ENCODE results near the gene DIAPH2.

The DIAPH2 gene

DNA sequence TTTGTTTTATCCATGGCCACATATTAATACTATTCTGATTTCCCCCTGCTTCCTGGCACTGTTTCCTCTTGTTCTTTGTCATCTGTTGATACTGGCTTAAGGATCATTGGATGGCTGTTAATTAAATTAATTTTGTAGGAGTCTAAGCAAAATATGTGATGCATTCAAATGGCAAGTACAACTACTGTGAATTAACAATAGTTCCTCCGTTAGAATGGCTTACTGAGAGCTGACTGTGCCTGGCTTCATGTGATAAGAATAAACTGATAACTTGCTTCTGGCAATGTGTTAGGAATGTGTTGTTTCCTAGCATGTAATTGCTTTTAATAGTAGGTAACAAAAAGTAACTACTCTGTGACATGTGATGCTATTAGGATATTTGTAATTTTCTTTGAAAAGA is 297.5 kb downstream of the DIAPH2 start:
- no peak for DNase-seq

DNA sequence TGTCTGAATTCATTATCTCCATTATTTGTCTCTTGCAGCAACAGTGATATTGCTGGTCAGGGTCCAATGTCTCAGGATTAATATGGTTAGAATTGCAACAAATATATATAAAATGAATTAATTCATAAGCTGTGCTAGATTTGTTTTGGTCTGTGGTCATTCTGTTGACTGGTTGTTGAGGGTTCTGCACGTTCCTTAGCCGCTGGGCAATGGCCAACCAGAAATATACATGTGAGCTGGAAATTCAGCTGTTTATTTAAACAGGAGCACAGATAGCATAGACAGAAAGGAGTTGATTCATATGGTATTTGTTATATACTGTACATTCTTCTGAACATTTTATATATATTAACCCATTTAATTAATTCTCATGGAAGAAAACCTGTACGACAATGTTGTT is 299.9 kb downstream of the DIAPH2 start:
- DNase-seq: no peak

DNA sequence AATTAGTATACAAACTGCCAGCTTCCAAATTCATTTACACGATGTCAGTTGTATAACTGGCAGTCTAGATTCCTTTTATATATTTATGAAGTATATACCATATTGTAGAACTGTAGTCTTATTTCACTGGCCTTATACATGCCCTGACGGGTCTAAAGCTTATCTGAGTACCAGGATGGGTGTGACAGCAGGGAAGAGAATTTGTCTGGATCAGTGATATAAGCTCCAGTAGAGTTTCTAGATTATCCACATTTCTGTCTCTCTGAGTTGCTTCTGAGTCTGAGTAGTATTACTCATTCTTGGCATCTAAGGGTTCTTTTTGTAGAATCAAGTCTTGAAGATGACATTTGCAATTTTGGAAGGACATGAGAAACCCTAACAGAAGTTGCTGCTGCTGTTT is 300.4 kb downstream of the DIAPH2 start:
- no peak for DNase-seq

DNA sequence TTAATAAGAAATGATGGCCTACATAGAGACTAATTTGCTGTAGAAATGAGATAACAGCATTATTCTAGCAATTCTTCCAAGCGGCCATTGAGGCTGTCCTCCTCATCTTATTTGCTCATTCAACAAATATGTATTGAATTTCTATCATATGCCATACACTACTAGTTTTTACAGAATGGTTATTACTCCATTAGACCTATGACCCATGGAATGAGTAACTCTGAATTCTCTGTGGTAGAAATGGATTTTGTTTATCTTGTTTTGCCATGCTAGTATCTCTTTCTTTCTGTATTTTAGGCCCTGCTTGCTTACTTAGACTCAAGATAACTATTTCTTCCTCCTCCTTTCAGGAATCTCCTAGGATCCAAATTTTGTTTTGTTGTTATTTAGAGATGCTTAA is 302.6 kb downstream of the DIAPH2 start:
- DNase-seq: no peak

DNA sequence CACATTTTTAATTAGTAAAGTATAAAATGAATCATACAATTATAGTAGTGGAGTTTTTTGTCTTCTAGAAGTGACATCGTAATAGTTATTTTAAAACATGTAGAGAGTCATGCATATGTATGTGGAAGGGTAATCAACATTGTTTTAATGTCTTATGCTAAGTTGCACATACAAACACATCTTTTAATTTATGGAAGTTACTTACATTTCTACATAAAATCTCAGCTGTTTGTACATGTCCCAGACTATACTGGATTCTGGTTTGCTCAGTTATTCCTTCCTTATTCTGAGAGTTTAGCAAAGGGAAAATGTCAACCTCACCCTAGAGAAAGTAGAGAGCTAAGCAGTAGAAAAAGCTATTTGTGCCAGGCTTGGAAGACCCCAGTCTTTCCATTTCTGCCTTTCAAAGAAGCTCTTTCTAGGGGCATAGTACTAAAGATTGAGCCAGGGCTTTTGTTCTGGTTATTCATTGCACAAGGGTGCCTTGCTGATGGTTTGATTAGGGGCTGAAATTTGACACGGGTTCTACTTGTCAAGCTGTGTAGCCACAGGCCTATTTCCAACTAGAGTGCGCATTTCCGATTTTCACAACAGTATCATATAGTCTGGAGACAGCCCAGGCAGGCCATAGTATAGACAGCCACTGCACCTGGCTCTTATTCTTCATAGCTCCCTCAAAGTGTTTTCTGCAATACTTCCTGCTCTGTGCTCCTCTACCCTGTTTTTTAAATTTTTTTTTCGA is 305.4 kb downstream of the DIAPH2 start:
- DNase-seq: no peak

DNA sequence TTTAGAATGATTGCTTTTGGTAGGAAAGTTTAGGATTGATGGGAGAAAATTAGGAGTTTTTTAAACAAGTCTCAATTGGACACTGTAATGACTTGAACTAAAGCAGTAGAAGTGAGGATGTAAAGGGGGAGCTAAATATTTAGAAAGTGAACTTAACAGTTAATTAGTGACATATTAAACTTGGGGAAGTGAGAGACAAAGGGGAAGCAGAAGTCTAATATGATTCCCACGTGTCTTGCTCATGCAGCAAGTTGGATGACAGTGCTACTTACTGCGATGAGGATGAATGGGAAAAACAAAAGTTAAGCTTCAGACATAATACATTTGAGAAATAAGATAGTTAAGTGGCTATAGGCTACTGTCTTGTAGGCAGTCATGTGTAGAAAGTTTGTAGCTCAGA is 309.5 kb downstream of the DIAPH2 start:
- no peak for DNase-seq

DNA sequence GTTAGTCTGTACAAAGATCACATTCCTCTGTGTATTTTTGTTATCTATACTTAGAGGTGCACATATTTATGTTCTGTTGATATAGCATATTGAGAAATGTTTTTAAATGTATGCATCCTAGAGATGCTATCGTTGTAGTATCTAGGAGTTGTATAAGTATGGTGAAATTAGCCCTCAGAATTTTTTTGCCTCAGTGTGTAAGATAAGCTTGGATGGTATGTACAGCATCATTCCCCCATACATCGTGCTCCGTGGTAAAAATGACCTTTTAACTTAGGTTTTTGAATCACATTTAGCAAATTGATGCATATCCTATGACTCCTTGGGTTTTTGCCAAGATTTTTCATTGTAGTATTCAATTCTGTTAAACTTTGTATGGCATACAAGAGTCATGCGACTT is 312.6 kb downstream of the DIAPH2 start:
- DNase-seq: no peak

DNA sequence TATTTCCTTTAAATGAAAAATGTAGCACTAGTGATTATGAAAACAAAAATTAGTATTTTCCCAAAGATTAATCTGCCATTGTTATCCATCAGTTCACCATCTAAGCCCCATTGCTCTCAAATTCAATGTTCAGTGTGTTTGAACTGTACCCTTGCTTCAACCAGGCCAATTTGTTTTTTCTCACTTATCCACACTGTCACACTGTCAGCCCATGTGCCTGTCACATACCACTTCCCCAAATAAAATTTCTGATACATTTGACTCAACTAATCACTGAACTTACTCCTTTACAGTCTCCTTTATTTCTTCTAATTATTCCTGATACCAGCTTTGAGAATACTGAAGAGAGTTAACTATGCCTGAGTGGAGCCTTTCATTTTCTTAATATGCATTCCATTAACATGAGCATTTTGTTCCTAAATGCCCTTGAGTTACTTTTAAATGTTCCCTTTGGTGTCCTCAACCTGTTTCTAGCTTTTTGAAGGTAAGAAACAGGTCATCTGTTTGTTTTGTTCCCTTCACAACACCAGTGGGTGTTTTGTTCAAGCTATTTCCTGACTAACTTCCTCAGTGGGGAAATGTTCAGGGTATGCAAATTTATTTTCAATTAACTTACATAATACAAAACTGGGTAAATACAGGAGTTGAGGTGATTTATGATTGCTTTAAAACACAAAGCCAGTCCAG is 316.2 kb downstream of the DIAPH2 start:
- no peak for DNase-seq

DNA sequence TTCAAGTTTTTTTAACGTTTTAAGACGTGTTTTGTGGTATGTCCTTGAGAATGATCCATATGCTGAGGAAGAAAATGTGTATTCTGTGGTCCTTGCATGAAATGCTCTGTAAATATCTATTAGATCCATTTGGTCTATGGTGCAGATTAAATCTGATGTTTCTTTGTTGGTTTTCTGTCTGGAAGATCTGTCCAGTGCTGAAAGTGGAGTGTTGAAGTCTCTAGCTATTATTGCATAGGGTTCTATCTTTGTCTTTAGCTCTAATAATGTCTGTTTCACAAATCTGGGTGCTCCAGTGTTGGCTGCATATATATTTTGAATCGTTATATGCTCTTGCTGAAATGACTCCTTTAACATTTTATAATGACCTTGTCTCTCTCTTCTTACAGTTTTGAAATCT is 321.5 kb downstream of the DIAPH2 start:
- no peak for DNase-seq

DNA sequence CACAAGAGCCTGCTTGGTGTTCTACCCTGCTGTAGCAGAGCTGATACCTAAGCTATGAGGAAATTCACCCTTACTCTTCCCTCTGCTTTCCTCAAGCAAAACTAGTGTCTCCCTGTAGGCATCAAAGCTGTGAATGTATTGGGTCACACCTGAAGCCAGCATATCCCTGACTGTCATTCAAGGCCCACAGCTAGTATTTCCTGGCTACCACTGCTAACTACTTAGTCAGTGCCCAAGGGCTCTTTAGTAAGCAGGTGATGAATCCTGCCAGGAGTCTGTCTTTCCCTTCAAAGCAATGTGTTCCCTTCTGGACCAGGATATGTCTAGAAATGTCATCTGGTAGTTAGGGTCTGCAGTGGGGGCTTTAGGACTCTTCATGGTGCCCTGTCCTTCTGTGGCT is 324.7 kb downstream of the DIAPH2 start:
- no peak for DNase-seq

DNA sequence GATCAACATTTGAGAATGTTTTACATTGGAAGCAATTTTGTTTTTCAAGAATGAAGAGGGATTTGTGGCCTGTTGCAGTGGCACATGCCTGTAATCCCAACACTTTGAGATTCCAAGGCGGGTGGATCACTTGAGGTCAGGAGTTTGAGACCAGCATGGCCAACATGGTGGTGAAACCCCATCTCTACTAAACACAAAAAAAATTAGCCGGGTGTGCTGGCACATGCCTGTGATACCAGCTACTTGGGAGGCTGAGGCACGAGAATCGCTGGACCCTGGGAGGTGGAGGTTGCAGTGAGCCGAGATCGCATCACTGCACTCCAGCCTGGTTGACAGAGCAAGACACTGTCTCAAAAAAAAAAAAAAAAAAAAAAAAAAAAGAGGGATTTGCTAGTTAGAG is 326.9 kb downstream of the DIAPH2 start:
- no peak for DNase-seq

DNA sequence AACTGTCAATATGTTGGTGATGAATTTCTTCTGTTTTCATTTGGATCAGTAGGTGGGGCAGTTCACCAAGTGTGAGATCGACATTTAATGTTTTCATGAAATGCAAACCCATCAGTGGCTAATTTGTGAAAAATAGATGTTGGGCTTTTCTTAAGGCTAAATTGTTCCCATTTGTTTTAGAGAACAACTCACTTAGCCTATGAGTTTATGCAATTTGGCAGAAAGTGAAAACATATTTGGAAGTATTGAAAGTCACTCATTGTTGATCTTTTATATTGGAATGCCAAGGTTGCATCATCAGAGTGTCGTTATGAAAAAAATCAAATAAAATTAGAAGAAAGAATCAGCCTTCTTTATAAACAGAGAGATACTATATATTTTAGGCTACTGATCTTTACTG is 331.5 kb downstream of the DIAPH2 start:
- no peak for DNase-seq

DNA sequence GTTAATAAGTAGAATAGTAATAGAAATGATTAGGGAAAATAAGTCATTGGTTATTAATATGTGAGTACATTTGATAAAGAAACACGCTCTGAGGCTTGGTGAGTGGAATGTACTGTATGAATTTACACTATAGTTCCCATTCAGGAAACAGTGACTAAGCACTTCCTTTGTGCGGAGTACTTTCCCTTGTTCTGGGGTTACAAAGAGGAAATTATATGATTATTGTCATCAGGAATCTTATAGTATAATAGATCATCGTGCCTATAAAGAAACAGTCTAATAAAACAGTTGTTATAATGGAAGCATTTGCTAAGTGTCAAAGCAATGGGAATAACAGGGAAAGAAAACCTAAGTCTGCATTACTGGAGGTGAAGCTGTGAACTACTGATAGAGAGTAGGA is 337.0 kb downstream of the DIAPH2 start:
- DNase-seq: no peak

DNA sequence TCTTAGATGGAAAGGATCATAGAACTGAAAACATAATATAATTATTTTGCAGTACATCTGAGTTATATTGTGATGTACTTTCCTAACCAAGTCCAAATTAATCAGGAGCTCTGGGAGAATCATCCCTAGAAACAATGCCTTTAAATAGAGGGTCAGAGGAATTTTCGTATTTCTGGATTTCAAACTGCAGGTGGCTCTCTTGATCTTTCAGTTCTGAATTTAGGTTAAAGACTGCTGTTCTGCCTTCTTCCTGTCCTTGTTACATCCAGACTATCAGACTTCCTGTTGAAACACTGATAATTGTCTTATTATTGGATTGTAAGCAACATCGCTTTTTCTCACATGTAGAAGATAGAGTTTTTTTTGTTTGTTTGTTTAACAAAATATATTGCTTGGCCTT is 341.8 kb downstream of the DIAPH2 start:
- DNase-seq: no peak

DNA sequence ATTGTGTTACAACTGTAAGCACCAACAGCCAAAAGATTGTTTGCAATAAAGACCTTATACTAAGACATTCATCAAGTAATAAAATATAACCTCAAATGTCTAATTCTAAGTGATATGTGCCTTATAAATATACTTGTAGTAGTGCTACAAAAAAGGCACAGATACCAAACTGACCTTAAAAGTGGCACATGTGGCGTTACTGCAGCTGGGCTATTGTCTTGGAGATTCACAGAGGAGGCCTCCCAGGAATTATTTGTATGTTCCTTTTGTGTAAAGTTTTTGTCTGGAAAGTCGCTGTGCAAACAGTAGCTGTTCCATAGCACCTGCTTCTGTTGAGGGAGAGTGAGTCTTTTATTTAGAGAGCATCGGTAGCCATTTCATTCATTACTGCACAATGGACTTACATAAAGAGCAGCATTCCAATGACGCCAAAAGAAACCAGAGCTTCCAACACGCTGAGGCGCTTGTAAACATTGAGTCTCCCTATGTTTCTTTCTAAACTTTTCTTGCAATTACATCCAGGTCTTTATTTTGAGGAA is 342.8 kb downstream of the DIAPH2 start:
- no peak for DNase-seq

DNA sequence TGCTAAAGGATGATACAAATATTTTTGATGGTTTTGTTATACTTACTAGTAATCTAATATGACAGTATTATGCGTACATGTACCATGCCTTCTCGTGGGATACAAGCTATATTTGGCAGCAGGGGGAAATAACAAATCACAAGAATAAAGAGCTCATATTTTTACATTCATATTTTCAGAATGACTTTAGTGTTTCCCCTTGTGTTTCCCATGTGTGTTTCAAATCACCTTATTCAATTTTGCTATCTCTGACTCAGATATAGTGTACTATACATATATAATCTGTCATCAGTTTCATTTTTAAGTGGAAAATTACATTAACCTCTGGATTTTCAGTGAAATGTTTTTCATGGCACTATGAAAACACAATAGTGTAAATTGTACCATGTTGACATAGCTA is 345.8 kb downstream of the DIAPH2 start:
- no peak for DNase-seq

DNA sequence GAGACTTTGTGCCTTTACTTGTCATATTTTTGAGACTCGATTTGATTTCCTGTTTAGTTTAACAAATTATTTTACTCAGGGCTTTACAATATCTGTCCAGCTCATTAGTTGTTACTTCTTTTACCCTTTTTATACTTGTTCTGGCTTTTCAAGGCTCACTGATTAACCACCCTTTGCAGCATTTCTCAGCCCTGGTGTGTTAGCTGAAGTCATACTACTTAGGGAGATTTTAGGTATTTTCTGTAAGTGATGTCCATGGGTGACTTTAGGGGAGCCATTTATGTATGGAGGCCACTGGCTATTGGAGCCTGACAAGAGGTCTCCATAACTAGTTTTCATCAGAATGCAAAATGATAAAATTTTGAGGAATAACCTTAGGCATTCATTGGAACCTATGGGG is 346.3 kb downstream of the DIAPH2 start:
- DNase-seq: no peak

DNA sequence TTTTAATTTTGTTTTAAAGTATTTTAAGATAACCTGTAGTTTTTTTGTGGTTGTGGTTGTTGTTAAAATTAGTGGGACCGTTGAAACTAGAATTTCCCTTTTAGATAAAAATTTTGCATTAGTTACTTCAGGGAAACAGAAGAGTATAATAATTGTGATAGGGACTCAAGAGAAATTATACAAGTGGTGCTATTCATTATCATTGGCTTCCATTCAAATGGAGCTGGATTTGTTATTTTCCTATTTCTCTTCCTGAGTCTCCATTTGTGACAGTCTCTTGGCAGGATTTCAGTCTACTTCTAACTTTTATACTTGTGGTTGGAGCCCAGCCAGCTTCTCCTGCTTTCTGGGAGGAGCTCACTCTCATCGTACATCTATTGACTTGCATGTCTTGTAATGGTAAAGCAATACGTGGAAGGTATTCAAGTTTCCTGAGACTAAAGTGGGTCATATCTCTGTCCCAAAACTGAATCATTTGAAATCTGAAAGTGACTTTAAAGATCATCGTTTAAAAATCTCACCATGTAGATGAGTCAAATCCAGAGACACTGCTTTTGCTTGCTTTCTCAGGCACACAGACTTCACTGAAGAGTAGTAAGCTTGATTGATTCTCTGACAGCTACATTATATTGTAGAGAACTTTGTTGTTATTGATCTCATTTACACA is 354.9 kb downstream of the DIAPH2 start:
- no peak for DNase-seq

DNA sequence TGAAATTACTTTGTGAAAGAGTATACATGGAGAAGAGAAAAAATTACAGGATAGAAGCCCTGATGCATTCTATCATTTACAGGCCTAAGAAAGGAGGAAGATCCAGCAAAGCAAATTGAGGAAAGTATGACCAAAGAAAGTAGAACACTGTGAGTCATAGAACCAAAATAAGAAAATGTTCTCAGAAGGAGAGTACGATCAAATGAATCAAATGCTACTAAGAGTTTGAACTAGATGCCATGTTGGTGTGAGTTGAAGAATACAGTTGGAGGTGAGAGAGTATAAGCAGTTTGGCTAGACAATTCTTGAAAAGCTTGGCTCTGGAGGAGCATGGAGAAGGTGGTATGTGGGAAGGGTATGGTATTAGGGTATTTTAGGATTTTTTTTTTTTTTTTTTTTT is 360.8 kb downstream of the DIAPH2 start:
- no peak for DNase-seq

DNA sequence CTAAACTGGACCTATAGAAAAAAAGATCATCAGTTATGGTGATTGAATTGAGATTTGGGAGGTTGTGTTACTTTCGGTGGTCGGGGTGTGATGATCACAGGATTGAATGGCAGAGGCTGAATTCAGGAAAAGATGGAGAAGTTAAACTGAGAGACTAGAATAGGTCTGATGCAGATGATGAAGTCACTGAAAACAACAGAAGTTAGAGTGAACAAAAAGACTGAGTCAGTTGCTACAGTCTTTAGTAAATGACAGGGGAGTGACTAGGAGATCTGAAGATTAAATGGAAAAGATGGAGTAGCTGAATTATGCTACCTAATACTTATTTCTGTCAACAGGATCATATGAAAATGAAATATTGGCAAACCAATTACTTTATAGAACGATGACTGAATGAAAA is 362.2 kb downstream of the DIAPH2 start:
- DNase-seq: no peak

DNA sequence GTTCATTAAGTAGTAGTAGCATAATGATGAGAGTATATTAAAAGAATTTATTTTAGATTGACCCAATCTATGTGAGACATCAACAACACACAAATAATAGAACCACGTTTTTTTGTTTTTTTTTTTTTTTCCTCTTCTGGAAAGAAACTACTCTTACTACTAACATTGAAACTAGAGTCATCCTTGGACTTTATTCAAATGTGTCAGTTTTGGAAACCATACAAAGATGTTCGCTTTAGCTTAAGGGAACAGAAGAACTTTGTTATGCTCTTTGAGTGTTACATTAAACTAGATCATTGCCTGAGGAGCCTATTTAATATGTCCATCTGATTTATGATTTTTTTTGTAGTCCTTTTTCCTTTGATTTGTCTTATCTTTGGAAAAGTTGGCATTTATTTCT is 365.8 kb downstream of the DIAPH2 start:
- no peak for DNase-seq

DNA sequence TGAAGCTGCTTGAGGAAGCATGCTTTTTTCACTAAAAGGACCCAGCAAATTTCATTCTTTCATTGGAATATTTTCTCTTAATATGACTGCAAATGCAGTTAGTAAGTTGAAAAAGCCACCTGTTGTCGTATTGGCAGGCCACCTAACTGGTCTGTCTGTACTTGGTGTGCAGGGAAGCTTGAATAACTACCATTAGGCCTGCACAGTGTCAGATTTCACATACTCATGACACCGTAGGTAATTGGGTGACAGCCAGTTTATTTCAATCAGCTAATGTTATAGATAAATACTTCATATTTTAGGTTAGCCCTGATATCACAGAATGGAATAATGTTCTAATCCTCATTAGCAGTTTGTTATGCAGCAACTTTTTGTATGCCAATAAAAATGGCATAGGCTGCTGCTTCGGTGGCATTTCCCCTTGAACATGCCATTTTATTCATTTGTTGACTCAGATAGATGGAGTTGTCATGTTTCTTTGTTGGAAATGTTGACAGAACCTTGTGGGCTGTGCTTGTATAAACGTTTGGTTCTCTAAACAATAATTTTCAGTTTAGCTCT is 372.8 kb downstream of the DIAPH2 start:
- peak; percentile 37 for DNase-seq

DNA sequence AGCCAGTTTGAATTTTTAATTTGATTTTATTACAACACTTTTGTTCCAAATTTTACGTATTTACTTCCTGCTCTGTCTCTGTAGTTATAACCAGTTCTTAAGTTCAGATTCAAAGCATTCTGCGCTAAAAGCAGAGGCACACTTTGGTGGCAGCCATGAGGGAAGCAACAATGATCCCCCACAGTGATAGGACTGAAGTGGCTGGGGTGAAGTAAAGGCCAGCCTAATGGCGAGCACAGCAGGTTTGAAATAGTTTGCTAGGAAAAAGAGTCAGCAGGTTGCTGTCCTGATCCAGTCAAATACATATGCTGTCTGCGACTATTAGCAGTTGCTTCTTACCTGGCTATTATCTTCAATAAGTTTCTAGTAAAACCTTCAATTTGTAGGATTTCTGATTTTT is 375.4 kb downstream of the DIAPH2 start:
- DNase-seq: no peak

DNA sequence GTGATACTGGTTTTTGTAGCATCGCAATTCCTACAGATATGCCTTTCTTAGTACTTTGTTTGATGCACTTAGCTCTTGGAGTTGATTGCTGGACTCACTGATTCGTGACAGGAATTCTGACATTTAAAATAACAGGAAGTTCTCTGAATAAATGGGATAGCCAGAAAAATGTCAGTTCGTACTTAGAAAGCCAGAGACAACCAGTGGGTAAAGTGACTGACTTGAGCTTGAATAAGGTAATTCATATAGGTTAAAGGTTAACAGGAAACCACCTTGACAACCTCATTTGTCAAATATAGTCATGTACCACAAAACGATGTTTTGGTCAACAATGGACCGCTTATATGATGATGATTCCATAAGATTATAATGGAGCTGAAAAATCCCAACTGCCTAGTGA is 380.4 kb downstream of the DIAPH2 start:
- DNase-seq: no peak
